Measurements from ENCODE around the gene ITPR2. TPM values are rescaled to one million over a fixed set of nuclear protein-coding genes. Genes with fewer than 3 reads are reported as not detected.
"Not testable (repeated sequence)": the region's sequence is repeated elsewhere in the genome, so short reads cannot be mapped to it uniquely, and the experiment has no call there.

ITPR2 gene
- polyA plus RNA-seq, 2 of the 4 experiments (the other 2 are of a cell fraction): 3.1 to 8.1 TPM

GRCh38 chr12:26786491-26786864 lies 46.5 kb downstream of the ITPR2 start:
- TF ChIP-seq HDAC2 (IDR thresholded peaks at IDR 0.05) (no peak), SMC3 (IDR thresholded peaks at IDR 0.05) (no peak), ESRRA (IDR thresholded peaks at IDR 0.05; ENCODE audit: borderline replicate concordance, low read length) (no peak), NR3C1 (IDR thresholded peaks at IDR 0.05) (no peak), JUNB (IDR thresholded peaks at IDR 0.05) (no peak), BCL3 (IDR thresholded peaks at IDR 0.05) (no peak), EHMT2 (IDR thresholded peaks at IDR 0.05; ENCODE audit: low read depth) (no peak), EP300 (IDR thresholded peaks at IDR 0.05) (no peak), RAD21 (conservative IDR thresholded peaks at IDR 0.05 in 1 of 2, IDR thresholded peaks at IDR 0.05 in 1 of 2) (no peak)
- TF ChIP-seq, protein P1, sequence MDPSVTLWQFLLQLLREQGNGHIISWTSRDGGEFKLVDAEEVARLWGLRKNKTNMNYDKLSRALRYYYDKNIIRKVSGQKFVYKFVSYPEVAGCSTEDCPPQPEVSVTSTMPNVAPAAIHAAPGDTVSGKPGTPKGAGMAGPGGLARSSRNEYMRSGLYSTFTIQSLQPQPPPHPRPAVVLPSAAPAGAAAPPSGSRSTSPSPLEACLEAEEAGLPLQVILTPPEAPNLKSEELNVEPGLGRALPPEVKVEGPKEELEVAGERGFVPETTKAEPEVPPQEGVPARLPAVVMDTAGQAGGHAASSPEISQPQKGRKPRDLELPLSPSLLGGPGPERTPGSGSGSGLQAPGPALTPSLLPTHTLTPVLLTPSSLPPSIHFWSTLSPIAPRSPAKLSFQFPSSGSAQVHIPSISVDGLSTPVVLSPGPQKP (IDR thresholded peaks at IDR 0.05; ENCODE audit: low read depth, low read length): no peak
- TF ChIP-seq, protein P2, sequence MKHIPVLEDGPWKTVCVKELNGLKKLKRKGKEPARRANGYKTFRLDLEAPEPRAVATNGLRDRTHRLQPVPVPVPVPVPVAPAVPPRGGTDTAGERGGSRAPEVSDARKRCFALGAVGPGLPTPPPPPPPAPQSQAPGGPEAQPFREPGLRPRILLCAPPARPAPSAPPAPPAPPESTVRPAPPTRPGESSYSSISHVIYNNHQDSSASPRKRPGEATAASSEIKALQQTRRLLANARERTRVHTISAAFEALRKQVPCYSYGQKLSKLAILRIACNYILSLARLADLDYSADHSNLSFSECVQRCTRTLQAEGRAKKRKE (CRISPR knock-in tag; IDR thresholded peaks at IDR 0.05; ENCODE audit: low read depth): no peak
- TF ChIP-seq, protein P3, sequence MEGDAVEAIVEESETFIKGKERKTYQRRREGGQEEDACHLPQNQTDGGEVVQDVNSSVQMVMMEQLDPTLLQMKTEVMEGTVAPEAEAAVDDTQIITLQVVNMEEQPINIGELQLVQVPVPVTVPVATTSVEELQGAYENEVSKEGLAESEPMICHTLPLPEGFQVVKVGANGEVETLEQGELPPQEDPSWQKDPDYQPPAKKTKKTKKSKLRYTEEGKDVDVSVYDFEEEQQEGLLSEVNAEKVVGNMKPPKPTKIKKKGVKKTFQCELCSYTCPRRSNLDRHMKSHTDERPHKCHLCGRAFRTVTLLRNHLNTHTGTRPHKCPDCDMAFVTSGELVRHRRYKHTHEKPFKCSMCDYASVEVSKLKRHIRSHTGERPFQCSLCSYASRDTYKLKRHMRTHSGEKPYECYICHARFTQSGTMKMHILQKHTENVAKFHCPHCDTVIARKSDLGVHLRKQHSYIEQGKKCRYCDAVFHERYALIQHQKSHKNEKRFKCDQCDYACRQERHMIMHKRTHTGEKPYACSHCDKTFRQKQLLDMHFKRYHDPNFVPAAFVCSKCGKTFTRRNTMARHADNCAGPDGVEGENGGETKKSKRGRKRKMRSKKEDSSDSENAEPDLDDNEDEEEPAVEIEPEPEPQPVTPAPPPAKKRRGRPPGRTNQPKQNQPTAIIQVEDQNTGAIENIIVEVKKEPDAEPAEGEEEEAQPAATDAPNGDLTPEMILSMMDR (IDR thresholded peaks at IDR 0.05): no peak
- TF ChIP-seq, protein P4, sequence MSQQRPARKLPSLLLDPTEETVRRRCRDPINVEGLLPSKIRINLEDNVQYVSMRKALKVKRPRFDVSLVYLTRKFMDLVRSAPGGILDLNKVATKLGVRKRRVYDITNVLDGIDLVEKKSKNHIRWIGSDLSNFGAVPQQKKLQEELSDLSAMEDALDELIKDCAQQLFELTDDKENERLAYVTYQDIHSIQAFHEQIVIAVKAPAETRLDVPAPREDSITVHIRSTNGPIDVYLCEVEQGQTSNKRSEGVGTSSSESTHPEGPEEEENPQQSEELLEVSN (IDR thresholded peaks at IDR 0.05; ENCODE audit: borderline replicate concordance, low read depth): no peak
- Histone ChIP-seq H3K27ac (no peak overlapping the region; a peak in 1 of 6 replicates), H3K9me3 (no peaks in the 10 kb centered on the region), H3K4me2 (no peak overlapping the region), H3K4me3 (no peak overlapping the region), H3K4me1 (peaks cover 45% of the 10 kb centered on the region)
- ATAC-seq (no peak), DNase-seq (ENCODE audit: low read depth in 1 of 2, low spot score in 1 of 2) (no peak), FAIRE-seq (no peak)
- CTCF ChIA-PET: interaction anchor here (1.1 to 1.6 kb wide), 2 partner anchors 19 to 46 kb away, joined by 4 read pairs; no protein-coding TSS in a partner anchor
- WGBS (ENCODE audit: missing lambda C conversion rate): 91% methylated on average over 3 of the region's 3 CpGs
- POLR2A ChIA-PET: no interaction called here

DNA sequence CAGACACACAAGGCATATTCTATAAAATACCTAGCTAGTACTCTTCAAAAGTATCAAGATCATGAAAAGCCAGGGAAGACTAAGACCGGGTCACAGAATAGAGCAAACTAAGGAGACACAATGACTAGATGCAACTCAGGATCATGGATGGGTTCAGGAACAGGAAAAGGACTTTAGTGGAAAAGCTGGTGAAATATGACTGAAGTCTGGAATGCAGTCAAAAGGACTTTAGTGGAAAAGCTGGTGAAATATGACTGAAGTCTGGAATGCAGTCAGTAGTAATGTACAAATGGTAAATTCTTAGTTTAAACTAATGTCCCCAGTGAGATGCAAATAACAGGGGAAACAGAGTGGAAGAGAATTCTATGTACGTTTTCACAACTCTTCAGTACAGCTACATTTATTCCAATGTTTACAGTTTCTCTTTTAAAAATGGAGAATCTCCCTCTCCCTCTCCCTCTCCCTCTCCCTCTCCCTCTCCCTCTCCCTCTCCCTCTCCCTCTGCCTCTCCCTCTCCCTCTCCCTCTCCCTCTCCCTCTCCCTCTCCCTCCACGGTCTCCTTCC lies 49.1 kb downstream of the ITPR2 start:
- POLR2A ChIA-PET, FAIRE-seq: not testable (repeated sequence)
- 82% methylated on average over 2 of the region's 3 CpGs for WGBS (ENCODE audit: missing lambda C conversion rate)

GRCh38 chr12:26783131-26783526 lies 49.9 kb downstream of the ITPR2 start:
- ChIA-PET POLR2A (no interaction called here), CTCF (interaction anchor here (0.9 kb wide), 1 partner anchor 9 kb away, joined by 3 read pairs; no protein-coding TSS in a partner anchor)
- Histone ChIP-seq H3K27ac (no peak overlapping the region), H3K4me2 (no peak overlapping the region), H3K4me1 (peaks cover 12% of the 10 kb centered on the region; the same call in 2 of the 3 replicates), H3K9me3 (peaks cover 5% of the 10 kb centered on the region; the same call in 2 of the 3 replicates), H3K4me3 (no peak overlapping the region)
- no peak for TF ChIP-seq RFX5 (IDR thresholded peaks at IDR 0.05)
- no peak for TF ChIP-seq FOXS1 (CRISPR knock-in tag; IDR thresholded peaks at IDR 0.05)
- no peak for TF ChIP-seq CBX8 (IDR thresholded peaks at IDR 0.05)
- no peak for TF ChIP-seq ZC3H11A (IDR thresholded peaks at IDR 0.05)
- TF ChIP-seq JUN (IDR thresholded peaks at IDR 0.05): no peak
- no peak for TF ChIP-seq PHF8 (IDR thresholded peaks at IDR 0.05; ENCODE audit: borderline replicate concordance, low read depth)
- no peak for TF ChIP-seq SREBF2 (IDR thresholded peaks at IDR 0.05)
- TF ChIP-seq CHD4 (IDR thresholded peaks at IDR 0.05; ENCODE audit: borderline replicate concordance): no peak
- no peak for TF ChIP-seq TP53 (CRISPR knock-in tag; IDR thresholded peaks at IDR 0.05)
- TF ChIP-seq GATA3 (IDR thresholded peaks at IDR 0.05; ENCODE audit: borderline replicate concordance): no peak
- no peak for TF ChIP-seq KDM5A (IDR thresholded peaks at IDR 0.05)
- no peak for TF ChIP-seq RAD21 (conservative IDR thresholded peaks at IDR 0.05 in 1 of 2, IDR thresholded peaks at IDR 0.05 in 1 of 2)
- TF ChIP-seq JUNB (IDR thresholded peaks at IDR 0.05): no peak
- TF ChIP-seq ESRRA (IDR thresholded peaks at IDR 0.05; ENCODE audit: borderline replicate concordance, low read length): no peak
- DNase-seq (ENCODE audit: low read depth in 1 of 2, low spot score in 1 of 2) (no peak), FAIRE-seq (no peak), ATAC-seq (no peak)
- WGBS (ENCODE audit: missing lambda C conversion rate): 79% methylated on average over 1 of the region's 1 CpG

More for the DNA sequence above, 49.1 kb downstream of the ITPR2 start:
- H3K9me3 ChIP-seq; H3K4me3 ChIP-seq; ATAC-seq; H3K27ac ChIP-seq; H3K4me2 ChIP-seq; DNase-seq (ENCODE audit: low read depth in 1 of 2, low spot score in 1 of 2): not testable (repeated sequence)
- peaks cover 20% of the 10 kb centered on the region for H3K4me1 ChIP-seq
- CTCF ChIA-PET: interaction anchor here (0.9 kb wide), 1 partner anchor 8 kb away, joined by 3 read pairs; no protein-coding TSS in a partner anchor

All from A549 (cell line).